Activated CD4-positive, alpha-beta T cell treated with anti-CD3 and anti-CD28 coated beads for 1 hour (primary cell): ENCODE measurements around the gene HELZ2.

ENCODE experiments used
- DNase-seq: peaks from one replicate; pipeline ENCODE4 v3.0.0-alpha.2; 2020

The HELZ2 gene

GRCh38 chr20:63536241-63536977 lies 37.6 kb downstream of the HELZ2 start:
- no peak for DNase-seq

GRCh38 chr20:63534831-63535651 lies 39.0 kb downstream of the HELZ2 start:
- no peak for DNase-seq

- no peak for DNase-seq
Observed at GRCh38 chr20:63534427-63534830, 39.6 kb downstream of the HELZ2 start.

- no peak for DNase-seq
Observed at GRCh38 chr20:63533871-63534393, 40.1 kb downstream of the HELZ2 start.

- DNase-seq, result no peak
Observed at GRCh38 chr20:63533388-63533787, 40.7 kb downstream of the HELZ2 start.

GRCh38 chr20:63532449-63532971 lies 41.5 kb downstream of the HELZ2 start:
- no peak for DNase-seq

GRCh38 chr20:63531686-63532448 lies 42.2 kb downstream of the HELZ2 start:
- DNase-seq, result no peak

GRCh38 chr20:63530788-63531160 lies 43.3 kb downstream of the HELZ2 start:
- no peak for DNase-seq

GRCh38 chr20:63529861-63530787 lies 43.9 kb downstream of the HELZ2 start:
- no peak for DNase-seq

GRCh38 chr20:63529180-63529860 lies 44.7 kb downstream of the HELZ2 start:
- no peak for DNase-seq

- no peak for DNase-seq
Observed at GRCh38 chr20:63527184-63527583, 46.9 kb downstream of the HELZ2 start.

GRCh38 chr20:63525971-63526370 lies 48.1 kb downstream of the HELZ2 start:
- DNase-seq, result no peak

- no peak for DNase-seq
Observed at GRCh38 chr20:63525185-63525584, 48.9 kb downstream of the HELZ2 start.
